ENCODE data around the gene LCORL. TPM values are rescaled to one million over a fixed set of nuclear protein-coding genes. Genes with fewer than 3 reads are reported as not detected.
"Not testable (repeated sequence)": the region's sequence is repeated elsewhere in the genome, so short reads cannot be mapped to it uniquely, and the experiment has no call there.

The LCORL gene
- total RNA-seq, 2 experiments from 2014 or later: 11.6 to 14.4 TPM

- DNase-seq: no peak
- POLR2A ChIA-PET: no interaction called here
- no peak for ATAC-seq
These were observed 19.6 kb upstream of the LCORL start for GRCh38 chr4:18041114-18041513.

GRCh38 chr4:18039113-18039512 lies 17.6 kb upstream of the LCORL start:
- ChIA-PET CTCF (interaction anchor here (0.8 kb wide), 1 partner anchor 19 kb away, joined by 4 read pairs; no protein-coding TSS in a partner anchor), POLR2A (no interaction called here)
- peaks cover 24% of the 10 kb centered on the region for H3K27me3 Mint-ChIP-seq (ENCODE audit: low read depth)
- no peak overlapping the region for H3K27ac Mint-ChIP-seq
- H3K36me3 Mint-ChIP-seq (ENCODE audit: low read depth): no peaks in the 10 kb centered on the region
- no peak for ATAC-seq
- H3K4me3 Mint-ChIP-seq: no peak overlapping the region
- H3K9me3 Mint-ChIP-seq (ENCODE audit: insufficient read depth): no peaks in the 10 kb centered on the region
- no peak for DNase-seq
- H3K4me1 Mint-ChIP-seq (ENCODE audit: low read depth): no peaks in the 10 kb centered on the region

More at GRCh38 chr4:18041114-18041513, 19.6 kb upstream of the LCORL start:
- Mint-ChIP-seq H3K4me1 (ENCODE audit: low read depth) (no peaks in the 10 kb centered on the region), H3K36me3 (ENCODE audit: low read depth) (no peaks in the 10 kb centered on the region), H3K4me3 (no peak overlapping the region), H3K27ac (no peak overlapping the region), H3K9me3 (ENCODE audit: insufficient read depth) (no peaks in the 10 kb centered on the region), H3K27me3 (ENCODE audit: low read depth) (peaks cover 16% of the 10 kb centered on the region)
- CTCF ChIA-PET: no interaction called here

- H3K36me3 Mint-ChIP-seq (ENCODE audit: low read depth); ATAC-seq; H3K4me3 Mint-ChIP-seq; H3K9me3 Mint-ChIP-seq (ENCODE audit: insufficient read depth); H3K27ac Mint-ChIP-seq; POLR2A ChIA-PET; DNase-seq; H3K4me1 Mint-ChIP-seq (ENCODE audit: low read depth); CTCF ChIA-PET: not testable (repeated sequence)
- peaks cover 34% of the 10 kb centered on the region for H3K27me3 Mint-ChIP-seq (ENCODE audit: low read depth)
These were observed 14.8 kb upstream of the LCORL start for GRCh38 chr4:18036369-18036768.

- ChIA-PET CTCF (no interaction called here), POLR2A (no interaction called here)
- Mint-ChIP-seq H3K36me3 (ENCODE audit: low read depth) (no peaks in the 10 kb centered on the region), H3K9me3 (ENCODE audit: insufficient read depth) (no peaks in the 10 kb centered on the region), H3K4me3 (no peak overlapping the region), H3K27me3 (ENCODE audit: low read depth) (peaks cover 42% of the 10 kb centered on the region), H3K4me1 (ENCODE audit: low read depth) (no peaks in the 10 kb centered on the region), H3K27ac (no peak overlapping the region)
- DNase-seq (no peak), ATAC-seq (no peak)
These were observed 12.5 kb upstream of the LCORL start for GRCh38 chr4:18034099-18034498.

GRCh38 chr4:18033111-18034085 lies 11.8 kb upstream of the LCORL start:
- Mint-ChIP-seq H3K27me3 (ENCODE audit: low read depth) (peaks cover 47% of the 10 kb centered on the region), H3K27ac (no peak overlapping the region), H3K36me3 (ENCODE audit: low read depth) (no peaks in the 10 kb centered on the region), H3K4me3 (no peak overlapping the region), H3K4me1 (ENCODE audit: low read depth) (no peaks in the 10 kb centered on the region), H3K9me3 (ENCODE audit: insufficient read depth) (no peaks in the 10 kb centered on the region)
- ChIA-PET POLR2A (no interaction called here), CTCF (no interaction called here)
- no peak for DNase-seq
- no peak for ATAC-seq

- Mint-ChIP-seq H3K36me3 (ENCODE audit: low read depth) (no peaks in the 10 kb centered on the region), H3K9me3 (ENCODE audit: insufficient read depth) (no peaks in the 10 kb centered on the region)
These were observed 3.7 kb upstream of the LCORL start for GRCh38 chr4:18025288-18025687.

GRCh38 chr4:18022572-18023050 lies 1.1 kb upstream of the LCORL start:
- POLR2A ChIA-PET: interaction anchor here (0.6 to 1.0 kb wide), 2 partner anchors 32 to 446 kb away, joined by 3 read pairs; partner anchors contain the start of gene LAP3
- CTCF ChIA-PET: interaction anchor here (0.7 to 1.2 kb wide), 3 partner anchors 12 to 205 kb away, joined by 3 read pairs; no protein-coding TSS in a partner anchor
- Mint-ChIP-seq H3K9me3 (ENCODE audit: insufficient read depth) (no peaks in the 10 kb centered on the region), H3K36me3 (ENCODE audit: low read depth) (no peaks in the 10 kb centered on the region), H3K4me1 (ENCODE audit: low read depth) (peaks cover 18% of the 10 kb centered on the region), H3K4me3 (peak overlapping the region; percentile 89), H3K27me3 (ENCODE audit: low read depth) (peaks cover 31% of the 10 kb centered on the region), H3K27ac (peak overlapping the region; percentile 90)
- DNase-seq: no peak
- ATAC-seq: no peak

More at GRCh38 chr4:18025288-18025687, 3.7 kb upstream of the LCORL start:
- Mint-ChIP-seq H3K27me3 (ENCODE audit: low read depth) (peaks cover 42% of the 10 kb centered on the region), H3K4me3 (no peak overlapping the region), H3K27ac (no peak overlapping the region), H3K4me1 (ENCODE audit: low read depth) (peaks cover 9% of the 10 kb centered on the region)
- ChIA-PET CTCF (interaction anchor here (0.9 kb wide), 1 partner anchor 18 kb away, joined by 3 read pairs; no protein-coding TSS in a partner anchor), POLR2A (no interaction called here)
- DNase-seq (no peak), ATAC-seq (no peak)

- ATAC-seq: no peak
- peak overlapping the region; percentile 90 for H3K27ac Mint-ChIP-seq
- peak overlapping the region; percentile 89 for H3K4me3 Mint-ChIP-seq
- DNase-seq: no peak
- POLR2A ChIA-PET: interaction anchor here (1.0 kb wide), 1 partner anchor 445 kb away, joined by 3 read pairs; the partner anchor contains the start of gene LAP3
- H3K9me3 Mint-ChIP-seq (ENCODE audit: insufficient read depth): no peaks in the 10 kb centered on the region
- peaks cover 28% of the 10 kb centered on the region for H3K27me3 Mint-ChIP-seq (ENCODE audit: low read depth)
- CTCF ChIA-PET: no interaction called here
- H3K36me3 Mint-ChIP-seq (ENCODE audit: low read depth): no peaks in the 10 kb centered on the region
- peaks cover 18% of the 10 kb centered on the region for H3K4me1 Mint-ChIP-seq (ENCODE audit: low read depth)
These were observed 160 bp downstream of the LCORL start for GRCh38 chr4:18021470-18021719.

GRCh38 chr4:18020671-18021469 lies 685 bp downstream of the LCORL start:
- ChIA-PET CTCF (no interaction called here), POLR2A (interaction anchor here (1.1 to 1.5 kb wide), 3 partner anchors 10 to 444 kb away, joined by 3 to 6 read pairs (median 4); partner anchors contain the start of genes LAP3 and MED28)
- Mint-ChIP-seq H3K36me3 (ENCODE audit: low read depth) (no peaks in the 10 kb centered on the region), H3K27me3 (ENCODE audit: low read depth) (peaks cover 27% of the 10 kb centered on the region), H3K4me1 (ENCODE audit: low read depth) (peaks cover 18% of the 10 kb centered on the region), H3K9me3 (ENCODE audit: insufficient read depth) (no peaks in the 10 kb centered on the region), H3K27ac (peak overlapping the region; percentile 88), H3K4me3 (peak overlapping the region; percentile 96)
- ATAC-seq: peak; percentile 9
- peak; percentile 66 for DNase-seq

GRCh38 chr4:18020145-18020670 lies 1.3 kb downstream of the LCORL start:
- H3K27me3 Mint-ChIP-seq (ENCODE audit: low read depth): peaks cover 24% of the 10 kb centered on the region
- no peak for ATAC-seq
- peaks cover 18% of the 10 kb centered on the region for H3K4me1 Mint-ChIP-seq (ENCODE audit: low read depth)
- H3K4me3 Mint-ChIP-seq: peak overlapping the region; percentile 96
- peak overlapping the region; percentile 88 for H3K27ac Mint-ChIP-seq
- H3K9me3 Mint-ChIP-seq (ENCODE audit: insufficient read depth): no peaks in the 10 kb centered on the region
- CTCF ChIA-PET: interaction anchor here (0.9 to 1.3 kb wide), 2 partner anchors 63 to 204 kb away, joined by 3 to 4 read pairs; no protein-coding TSS in a partner anchor
- DNase-seq: peak; percentile 36
- POLR2A ChIA-PET: interaction anchor here (1.1 to 1.5 kb wide), 3 partner anchors 10 to 443 kb away, joined by 3 to 6 read pairs (median 4); partner anchors contain the start of genes LAP3 and MED28
- H3K36me3 Mint-ChIP-seq (ENCODE audit: low read depth): no peaks in the 10 kb centered on the region

GRCh38 chr4:18014269-18014668 lies 7.3 kb downstream of the LCORL start:
- Mint-ChIP-seq H3K36me3 (ENCODE audit: low read depth) (no peaks in the 10 kb centered on the region), H3K9me3 (ENCODE audit: insufficient read depth) (no peaks in the 10 kb centered on the region), H3K27ac (no peak overlapping the region), H3K27me3 (ENCODE audit: low read depth) (no peaks in the 10 kb centered on the region), H3K4me1 (ENCODE audit: low read depth) (peaks cover 2% of the 10 kb centered on the region), H3K4me3 (no peak overlapping the region)
- no peak for ATAC-seq
- DNase-seq: no peak
- ChIA-PET CTCF (no interaction called here), POLR2A (no interaction called here)
